K562 (cell line): Measurements from ENCODE around the gene TMPRSS6. TPM values are rescaled to one million over a fixed set of nuclear protein-coding genes. Genes with fewer than 3 reads are reported as not detected.

ENCODE experiments used
- ADNP ChIP-seq: fragments of 200-800 bp; sonication (Bioruptor generic); IDR thresholded peaks from 2 replicates; pipeline ENCODE4 v1.6.1; 2016; ENCODE audit warnings: missing genetic modification characterization, missing compliant biosample characterization
- BCOR ChIP-seq: fragments of 450-650 bp; IDR thresholded peaks from 2 replicates; pipeline ENCODE4 v1.6.1; 2016
- CREB3L1 ChIP-seq: fragments of 450-650 bp; IDR thresholded peaks from 2 replicates; pipeline ENCODE4 v1.6.1; 2014; ENCODE audit warnings: low read depth, mild to moderate bottlenecking, moderate library complexity, borderline replicate concordance
- CXXC5 ChIP-seq: fragments of 250-450 bp; sonication (Bioruptor Pico); IDR thresholded peaks from 2 replicates; pipeline ENCODE4 v1.8.0; 2022; ENCODE audit warnings: inconsistent platforms, mild to moderate bottlenecking, moderate library complexity
- DMBX1 ChIP-seq: fragments of 250-450 bp; sonication (Bioruptor Pico); IDR thresholded peaks from 2 replicates; pipeline ENCODE4 v1.8.0; 2022; ENCODE audit warnings: inconsistent platforms, mild to moderate bottlenecking, moderate library complexity, borderline replicate concordance
- EGR1 ChIP-seq: fragments of 450-650 bp; conservative IDR thresholded peaks from 2 replicates; pipeline ENCODE4 v1.6.1; 2017; ENCODE audit warnings: mild to moderate bottlenecking
- KDM1A ChIP-seq, 2 experiments: fragments of 450-650 bp; IDR thresholded peaks; 2 replicates each; pipeline ENCODE4 v1.6.1; 2016; ENCODE audit warnings: mild to moderate bottlenecking in 2 of 2
- PTBP1 ChIP-seq: fragments of 200-400 bp; formaldehyde crosslinking; IDR thresholded peaks from 2 replicates; pipeline ENCODE4 v1.6.1; 2017; ENCODE audit warnings: low read depth, low read length
- SREBF1 ChIP-seq: fragments of 150-350 bp; IDR thresholded peaks from 2 replicates; pipeline ENCODE4 v1.6.1; 2014; ENCODE audit warnings: antibody characterized with exemption, low read depth, low read length, borderline replicate concordance
- TBP ChIP-seq: optimal IDR thresholded peaks from 2 replicates; pipeline ENCODE3; 2011; ENCODE audit warnings: low read depth, low read length, improper control_type of control experiment
- THAP7 ChIP-seq: fragments of 250-450 bp; sonication (Bioruptor Pico); IDR thresholded peaks from 2 replicates; pipeline ENCODE4 v1.5.0; 2021
- ZNF316 ChIP-seq: fragments of 450-650 bp; IDR thresholded peaks from 2 replicates; pipeline ENCODE4 v1.6.1; 2016
- ZNF407 ChIP-seq: fragments of 450-650 bp; IDR thresholded peaks from 2 replicates; pipeline ENCODE4 v1.6.1; 2016; ENCODE audit warnings: low read depth
- polyA plus RNA-seq, 8 experiments: library from polyadenylated mRNA; depleted of rRNA in 4 of 8; stranded (reverse) in 5 of 8; unstranded in 3 of 8; fragments of >200 nt; fragmentation: Nextera tagmentation in 2 of 8; fragmentation: Illumina TruSeq in 1 of 8; extraction: Ambion mirVana in 2 of 8; extraction: Trizol in 1 of 8; gene quantifications; 2 replicates each; pipeline versions ENCODE4 v1.2.1 to v1.2.3, GENCODE V29; 2011 to 2014; ENCODE audit warnings: inconsistent platforms in 1 of 8, missing spikeins in 1 of 8
- total RNA-seq, 7 experiments: library from RNA; depleted of rRNA in 6 of 7; stranded (reverse); fragments of >200 nt in 6 of 7; fragmentation: Illumina TruSeq in 2 of 7; extraction: Trizol in 2 of 7; gene quantifications; 2 replicates each; pipeline versions ENCODE4 v1.2.1 to v1.2.3, GENCODE V29; 2011 to 2021; ENCODE audit warnings: low replicate concordance in 1 of 7
- TF ChIP-seq, protein P1 (sequence below): sonication (generic); formaldehyde crosslinking; IDR thresholded peaks from 2 replicates; pipeline ENCODE4 v1.8.0; 2023; ENCODE audit warnings: mild to moderate bottlenecking, missing genetic modification reagents

Gene TMPRSS6
- total and polyA plus RNA-seq, 9 of the 15 experiments (the other 6 are each of a cell fraction or from before 2014, with no cell fraction given), result 0.03 TPM; not detected in 8

GRCh38 chr22:37016134-37016910, 93.2 kb downstream of the TMPRSS6 start (continued):
- TF ChIP-seq PTBP1, result 0 out of 2 replicates have a peak, but pooled peaks have one; percentile 60
- no peak for TF ChIP-seq SREBF1
- TF ChIP-seq ADNP (tag), result peak; percentile 94
- no peak for TF ChIP-seq CREB3L1
- no peak for TF ChIP-seq THAP7 (CRISPR knock-in tag)
- TF ChIP-seq TBP, result peak; percentile 93
- peak; percentile 95 for TF ChIP-seq BCOR
- peak; percentile 71 for TF ChIP-seq EGR1
- TF ChIP-seq, protein P1, sequence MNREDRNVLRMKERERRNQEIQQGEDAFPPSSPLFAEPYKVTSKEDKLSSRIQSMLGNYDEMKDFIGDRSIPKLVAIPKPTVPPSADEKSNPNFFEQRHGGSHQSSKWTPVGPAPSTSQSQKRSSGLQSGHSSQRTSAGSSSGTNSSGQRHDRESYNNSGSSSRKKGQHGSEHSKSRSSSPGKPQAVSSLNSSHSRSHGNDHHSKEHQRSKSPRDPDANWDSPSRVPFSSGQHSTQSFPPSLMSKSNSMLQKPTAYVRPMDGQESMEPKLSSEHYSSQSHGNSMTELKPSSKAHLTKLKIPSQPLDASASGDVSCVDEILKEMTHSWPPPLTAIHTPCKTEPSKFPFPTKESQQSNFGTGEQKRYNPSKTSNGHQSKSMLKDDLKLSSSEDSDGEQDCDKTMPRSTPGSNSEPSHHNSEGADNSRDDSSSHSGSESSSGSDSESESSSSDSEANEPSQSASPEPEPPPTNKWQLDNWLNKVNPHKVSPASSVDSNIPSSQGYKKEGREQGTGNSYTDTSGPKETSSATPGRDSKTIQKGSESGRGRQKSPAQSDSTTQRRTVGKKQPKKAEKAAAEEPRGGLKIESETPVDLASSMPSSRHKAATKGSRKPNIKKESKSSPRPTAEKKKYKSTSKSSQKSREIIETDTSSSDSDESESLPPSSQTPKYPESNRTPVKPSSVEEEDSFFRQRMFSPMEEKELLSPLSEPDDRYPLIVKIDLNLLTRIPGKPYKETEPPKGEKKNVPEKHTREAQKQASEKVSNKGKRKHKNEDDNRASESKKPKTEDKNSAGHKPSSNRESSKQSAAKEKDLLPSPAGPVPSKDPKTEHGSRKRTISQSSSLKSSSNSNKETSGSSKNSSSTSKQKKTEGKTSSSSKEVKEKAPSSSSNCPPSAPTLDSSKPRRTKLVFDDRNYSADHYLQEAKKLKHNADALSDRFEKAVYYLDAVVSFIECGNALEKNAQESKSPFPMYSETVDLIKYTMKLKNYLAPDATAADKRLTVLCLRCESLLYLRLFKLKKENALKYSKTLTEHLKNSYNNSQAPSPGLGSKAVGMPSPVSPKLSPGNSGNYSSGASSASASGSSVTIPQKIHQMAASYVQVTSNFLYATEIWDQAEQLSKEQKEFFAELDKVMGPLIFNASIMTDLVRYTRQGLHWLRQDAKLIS (CRISPR knock-in tag), result no peak
- TF ChIP-seq ZNF316, result peak; percentile 65
- peak; percentile 60 to 87; a peak in 3 of 4 replicates for TF ChIP-seq KDM1A (IDR thresholded peaks at IDR 0.05)
- peak; percentile 57; the same call in 1 of the 2 replicates for TF ChIP-seq ZNF407
- peak; percentile 28; the same call in 1 of the 2 replicates for TF ChIP-seq CXXC5 (CRISPR knock-in tag)
- no peak for TF ChIP-seq DMBX1 (CRISPR knock-in tag)
